HL-60 (cell line): ENCODE results near the gene NBPF4.

Experiments used
- POLR2AphosphoS5 ChIP-seq: IDR thresholded peaks from 2 replicates; pipeline ENCODE4 v1.6.1; 2012; ENCODE audit warnings: low read depth
- TF ChIP-seq, protein P1 (sequence below): IDR thresholded peaks from 2 replicates; pipeline ENCODE4 v1.6.1; 2012; ENCODE audit warnings: low read depth; ENCODE audit not compliant: insufficient replicate concordance
- TF ChIP-seq, protein P2 (sequence below): IDR thresholded peaks from one replicate; pipeline ENCODE4 v1.5.1; 2011; ENCODE audit warnings: low read length, control low read depth, inconsistent platforms; ENCODE audit not compliant: insufficient read depth

DNA sequence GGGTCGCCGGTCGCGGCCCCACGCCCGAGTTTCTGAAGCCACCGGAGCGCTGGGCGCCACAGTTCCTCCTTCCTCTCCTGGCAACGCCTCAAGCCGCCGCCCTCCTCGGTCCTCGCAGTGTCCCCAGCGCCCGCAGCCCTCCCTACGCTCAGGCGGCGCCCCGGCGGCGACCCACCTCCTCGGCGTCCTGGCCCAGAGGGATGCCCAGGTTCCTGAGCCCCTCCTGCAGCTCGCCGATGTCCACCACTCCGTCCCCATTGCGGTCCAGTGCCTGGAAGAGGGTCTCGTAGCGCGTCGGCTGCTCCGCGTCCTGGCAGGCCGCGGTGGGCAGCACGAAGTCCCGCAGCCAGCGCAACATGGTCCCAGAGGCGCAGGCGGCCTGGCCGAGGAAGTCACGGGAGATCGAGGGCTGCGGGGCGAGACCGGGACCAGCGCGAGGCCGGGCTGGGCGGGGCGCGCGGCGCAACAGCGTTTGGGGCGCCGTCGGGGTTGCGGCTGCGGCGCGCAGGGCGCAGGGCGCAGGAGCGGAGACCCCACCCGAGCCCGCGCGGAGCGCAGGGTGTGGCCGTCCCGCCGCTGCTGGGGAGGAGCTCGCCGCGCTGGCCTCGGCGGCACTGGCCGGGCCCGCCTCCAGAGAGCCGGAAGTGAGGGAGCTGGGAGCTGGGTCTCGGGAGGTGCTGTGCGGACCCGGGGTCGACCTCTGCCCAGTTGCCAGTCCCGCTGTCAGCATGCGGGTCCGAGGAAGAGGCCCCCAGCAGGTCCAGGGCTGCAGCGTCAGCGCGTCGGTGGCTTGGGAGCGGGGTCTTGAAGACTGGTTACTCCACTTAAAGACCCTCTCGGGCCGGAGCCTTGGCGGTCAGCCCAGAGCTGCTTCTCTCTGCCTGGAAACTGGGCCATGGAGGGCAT is 43.8 kb downstream of the NBPF4 start, which contains the start of gene SLC25A24:
- TF ChIP-seq, protein P1, sequence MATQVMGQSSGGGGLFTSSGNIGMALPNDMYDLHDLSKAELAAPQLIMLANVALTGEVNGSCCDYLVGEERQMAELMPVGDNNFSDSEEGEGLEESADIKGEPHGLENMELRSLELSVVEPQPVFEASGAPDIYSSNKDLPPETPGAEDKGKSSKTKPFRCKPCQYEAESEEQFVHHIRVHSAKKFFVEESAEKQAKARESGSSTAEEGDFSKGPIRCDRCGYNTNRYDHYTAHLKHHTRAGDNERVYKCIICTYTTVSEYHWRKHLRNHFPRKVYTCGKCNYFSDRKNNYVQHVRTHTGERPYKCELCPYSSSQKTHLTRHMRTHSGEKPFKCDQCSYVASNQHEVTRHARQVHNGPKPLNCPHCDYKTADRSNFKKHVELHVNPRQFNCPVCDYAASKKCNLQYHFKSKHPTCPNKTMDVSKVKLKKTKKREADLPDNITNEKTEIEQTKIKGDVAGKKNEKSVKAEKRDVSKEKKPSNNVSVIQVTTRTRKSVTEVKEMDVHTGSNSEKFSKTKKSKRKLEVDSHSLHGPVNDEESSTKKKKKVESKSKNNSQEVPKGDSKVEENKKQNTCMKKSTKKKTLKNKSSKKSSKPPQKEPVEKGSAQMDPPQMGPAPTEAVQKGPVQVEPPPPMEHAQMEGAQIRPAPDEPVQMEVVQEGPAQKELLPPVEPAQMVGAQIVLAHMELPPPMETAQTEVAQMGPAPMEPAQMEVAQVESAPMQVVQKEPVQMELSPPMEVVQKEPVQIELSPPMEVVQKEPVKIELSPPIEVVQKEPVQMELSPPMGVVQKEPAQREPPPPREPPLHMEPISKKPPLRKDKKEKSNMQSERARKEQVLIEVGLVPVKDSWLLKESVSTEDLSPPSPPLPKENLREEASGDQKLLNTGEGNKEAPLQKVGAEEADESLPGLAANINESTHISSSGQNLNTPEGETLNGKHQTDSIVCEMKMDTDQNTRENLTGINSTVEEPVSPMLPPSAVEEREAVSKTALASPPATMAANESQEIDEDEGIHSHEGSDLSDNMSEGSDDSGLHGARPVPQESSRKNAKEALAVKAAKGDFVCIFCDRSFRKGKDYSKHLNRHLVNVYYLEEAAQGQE, result no peak
- no peak for TF ChIP-seq POLR2AphosphoS5
- TF ChIP-seq, protein P2, sequence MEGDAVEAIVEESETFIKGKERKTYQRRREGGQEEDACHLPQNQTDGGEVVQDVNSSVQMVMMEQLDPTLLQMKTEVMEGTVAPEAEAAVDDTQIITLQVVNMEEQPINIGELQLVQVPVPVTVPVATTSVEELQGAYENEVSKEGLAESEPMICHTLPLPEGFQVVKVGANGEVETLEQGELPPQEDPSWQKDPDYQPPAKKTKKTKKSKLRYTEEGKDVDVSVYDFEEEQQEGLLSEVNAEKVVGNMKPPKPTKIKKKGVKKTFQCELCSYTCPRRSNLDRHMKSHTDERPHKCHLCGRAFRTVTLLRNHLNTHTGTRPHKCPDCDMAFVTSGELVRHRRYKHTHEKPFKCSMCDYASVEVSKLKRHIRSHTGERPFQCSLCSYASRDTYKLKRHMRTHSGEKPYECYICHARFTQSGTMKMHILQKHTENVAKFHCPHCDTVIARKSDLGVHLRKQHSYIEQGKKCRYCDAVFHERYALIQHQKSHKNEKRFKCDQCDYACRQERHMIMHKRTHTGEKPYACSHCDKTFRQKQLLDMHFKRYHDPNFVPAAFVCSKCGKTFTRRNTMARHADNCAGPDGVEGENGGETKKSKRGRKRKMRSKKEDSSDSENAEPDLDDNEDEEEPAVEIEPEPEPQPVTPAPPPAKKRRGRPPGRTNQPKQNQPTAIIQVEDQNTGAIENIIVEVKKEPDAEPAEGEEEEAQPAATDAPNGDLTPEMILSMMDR, result no peak
